Measurements from ENCODE around the gene FMNL2. TPM values are rescaled to one million over a fixed set of nuclear protein-coding genes. Genes with fewer than 3 reads are reported as not detected.

The FMNL2 gene
- total and polyA plus RNA-seq, 2 of the 4 experiments (the other 2 are of a cell fraction), result 10.9 to 11.4 TPM

GRCh38 chr2:152354909-152355308 lies 19.9 kb downstream of the FMNL2 start:
- H3K4ac ChIP-seq (ENCODE audit: low read depth, low read length), result no peak overlapping the region
- no peak for DNase-seq
- no peaks in the 10 kb centered on the region for H3K27me3 ChIP-seq (ENCODE audit: control insufficient read depth, insufficient read depth, low read length)
- no peak overlapping the region for H3K56ac ChIP-seq (ENCODE audit: extremely low read depth, insufficient read depth, low read length)
- H3K18ac ChIP-seq (ENCODE audit: low read depth, low read length), result no peak overlapping the region
- H3K4me2 ChIP-seq (ENCODE audit: low read depth, low read length), result no peak overlapping the region
- no peak overlapping the region for H3K27ac ChIP-seq (ENCODE audit: insufficient read depth, low read length)
- H2BK20ac ChIP-seq (ENCODE audit: low read depth, low read length), result no peak overlapping the region
- no peak overlapping the region for H3K4me3 ChIP-seq (ENCODE audit: insufficient read depth, low read depth, low read length)
- no peak overlapping the region for H3K23ac ChIP-seq (ENCODE audit: low read depth, low read length)
- no peak overlapping the region for H2BK15ac ChIP-seq (ENCODE audit: low read depth, low read length)
- H3K14ac ChIP-seq (replicated peaks; ENCODE audit: low read depth, low read length), result no peak overlapping the region
- intact Hi-C loops (cut with micrococcal nuclease), result no loop called here
- H3K4me1 ChIP-seq (ENCODE audit: control insufficient read depth, insufficient read depth, low read length), result no peaks in the 10 kb centered on the region; the same call in 1 of the 2 replicates
- no peaks in the 10 kb centered on the region for H3K9me3 ChIP-seq (ENCODE audit: control insufficient read depth, insufficient read depth, low read length)
- H3K9me1 ChIP-seq (ENCODE audit: insufficient read depth, low read length), result no peaks in the 10 kb centered on the region
- H4K5ac ChIP-seq (ENCODE audit: low read depth, low read length), result no peak overlapping the region
- in situ Hi-C loops (cut with MboI; ENCODE audit: low sequenced_read_pairs), result no loop called here
- WGBS, 2 experiments (ENCODE audit: extremely low coverage in 2 of 2, insufficient read length in 1 of 2), result no CpG with 5 or more reads among the region's 3 CpGs
- no peak overlapping the region for H2AFZ ChIP-seq (replicated peaks; ENCODE audit: low read length, poor library complexity)
- CTCF ChIA-PET, result interaction anchor here (1.4 kb wide), 1 partner anchor 284 kb away, joined by 5 read pairs; no protein-coding TSS in a partner anchor
- dilution Hi-C loops (cut with HindIII; ENCODE audit: low sequenced_read_pairs, unreplicated experiment), result no loop called here
- no peak overlapping the region for H2AK9ac ChIP-seq (replicated peaks; ENCODE audit: low read depth, low read length, poor library complexity)
- no TSS peak for BruUV-seq (replicated peaks)
- ATAC-seq (ENCODE audit: low read depth), result no peak
- peaks cover 10 to 20% of the 10 kb centered on the region in 2 experiments for H3K79me1 ChIP-seq (ENCODE audit: low read depth in 1 of 2, low read length in 2 of 2)
- no peaks in the 10 kb centered on the region for H4K20me1 ChIP-seq (ENCODE audit: insufficient read depth, low read length)
- H2BK5ac ChIP-seq (ENCODE audit: low read depth, low read length, poor library complexity, severe bottlenecking), result no peak overlapping the region
- H3K36me3 ChIP-seq (ENCODE audit: control insufficient read depth, insufficient read depth, low read length), result no peaks in the 10 kb centered on the region
- no peak overlapping the region for H4K8ac ChIP-seq (ENCODE audit: low read depth in 2 of 2, low read length in 2 of 2)
- H2AK5ac ChIP-seq (ENCODE audit: low read depth, low read length), result no peak overlapping the region
- no peak overlapping the region for H4K91ac ChIP-seq (ENCODE audit: insufficient read depth, low read depth, low read length)
- no peak overlapping the region for H3K9ac ChIP-seq (ENCODE audit: low read depth, low read length)
- POLR2A ChIA-PET (ENCODE audit: unreplicated experiment), result no interaction called here
- TF ChIP-seq POLR2A (IDR thresholded peaks at IDR 0.05; ENCODE audit: low read depth, low read length) (no peak), RAD21 (IDR thresholded peaks at IDR 0.05; ENCODE audit: low read length) (no peak), USF2 (IDR thresholded peaks at IDR 0.05; ENCODE audit: low read depth, low read length) (no peak), NFE2L2 (IDR thresholded peaks at IDR 0.05; ENCODE audit: low read depth, low read length) (no peak), CHD1 (IDR thresholded peaks at IDR 0.05; ENCODE audit: low read depth, low read length) (no peak), RFX5 (IDR thresholded peaks at IDR 0.05; ENCODE audit: low read depth, low read length) (no peak), SMC3 (IDR thresholded peaks at IDR 0.05; ENCODE audit: low read depth, low read length) (no peak), MXI1 (IDR thresholded peaks at IDR 0.05; ENCODE audit: borderline replicate concordance, low read depth, low read length) (no peak), RCOR1 (IDR thresholded peaks at IDR 0.05; ENCODE audit: insufficient replicate concordance, low read length) (no peak), CTCF (conservative IDR thresholded peaks at IDR 0.05; ENCODE audit: low read depth, low read length) (no peak), BHLHE40 (IDR thresholded peaks at IDR 0.05; ENCODE audit: low read depth, low read length) (no peak), MAZ (IDR thresholded peaks at IDR 0.05; ENCODE audit: borderline replicate concordance, low read depth, low read length) (no peak), MAFK (IDR thresholded peaks at IDR 0.05; ENCODE audit: low read depth, low read length) (no peak), CEBPB (IDR thresholded peaks at IDR 0.05; ENCODE audit: low read depth, low read length) (no peak), FOS (IDR thresholded peaks at IDR 0.05; ENCODE audit: low read depth, low read length) (no peak), ELK1 (IDR thresholded peaks at IDR 0.05; ENCODE audit: borderline replicate concordance, low read depth, low read length) (no peak)
- H2BK120ac ChIP-seq (ENCODE audit: low read depth, low read length), result no peak overlapping the region

Measured in IMR-90 (cell line).